HepG2 (cell line): ENCODE measurements around the gene SUSD4. TPM values are rescaled to one million over a fixed set of nuclear protein-coding genes. Genes with fewer than 3 reads are reported as not detected.

Experiments used
- ATAC-seq: fragments of 200-7000 bp; cut with Tn5 transposase; 3 replicates; pipeline ENCODE4 v1.9.1; 2020; ENCODE audit warnings: mild to moderate bottlenecking, moderate library complexity
- BruUV-seq: library from RNA; stranded (reverse); fragments of 400-500 nt; replicated peaks from 2 replicates; lab custom pipeline; 2021; lab: Mats Ljungman, UMichigan
- CTCF ChIA-PET: fragments of 300-600 bp; formaldehyde crosslinking; extraction: SDS; loops from one replicate; lab custom pipeline; 2021; ENCODE audit warnings: low total read pairs, inconsistent platforms, low intra/inter-chr PET ratio; lab: Yijun Ruan, JAX
- POLR2A ChIA-PET: fragments of 350-600 bp; sonication (Branson Sonifier 250); formaldehyde crosslinking; loops from one replicate; lab custom pipeline; 2020; ENCODE audit warnings: antibody characterized with exemption, inconsistent platforms; lab: Yijun Ruan, JAX
- DNase-seq: peaks from one replicate; pipeline ENCODE4 v3.0.0-alpha.2; 2015; ENCODE audit warnings: low spot score
- FAIRE-seq: peaks from 3 replicates; lab custom pipeline; 2011; peaks lifted over from hg19 to GRCh38; lab: Jason Lieb, UNC
- H2AFZ ChIP-seq: one replicate; pipeline ENCODE4 v1.6.1; 2011; ENCODE audit warnings: low read length, inconsistent platforms
- H3K27ac ChIP-seq: fragments of 300-600 bp; 3 replicates; pipeline ENCODE4 v1.8.0; 2011; ENCODE audit warnings: mixed run types, mild to moderate bottlenecking, mixed read lengths, low read length, inconsistent platforms; ENCODE audit not compliant: insufficient read depth; ENCODE audit errors: extremely low read length
- H3K27me3 ChIP-seq, 2 experiments: fragments of 200-600 bp in 1 of 2; 2 replicates in 1 of 2; 3 replicates in 1 of 2; pipeline versions ENCODE4 v1.6.0 to v1.8.0; 2011; ENCODE audit warnings: low read length in 2 of 2, mild to moderate bottlenecking in 2 of 2, moderate library complexity in 2 of 2, inconsistent platforms in 1 of 2; ENCODE audit not compliant: insufficient read depth in 2 of 2, control insufficient read depth in 1 of 2
- H3K36me3 ChIP-seq, 2 experiments: fragments of 200-600 bp in 1 of 2; replicated peaks in 1 of 2; 2 replicates in 1 of 2; 3 replicates in 1 of 2; pipeline versions ENCODE4 v1.5.1 to v1.8.0; 2011; ENCODE audit warnings: low read length in 2 of 2, inconsistent platforms in 1 of 2; ENCODE audit not compliant: insufficient read depth in 2 of 2, control insufficient read depth in 1 of 2
- H3K4me1 ChIP-seq: 2 replicates; pipeline ENCODE4 v1.5.1; 2012; ENCODE audit warnings: low read length, inconsistent platforms; ENCODE audit not compliant: insufficient read depth
- H3K4me2 ChIP-seq: 2 replicates; pipeline ENCODE4 v1.6.0; 2011; ENCODE audit warnings: low read depth, low read length, inconsistent platforms
- H3K4me3 ChIP-seq, 3 experiments: fragments of 200-600 bp in 1 of 3; sonication (generic), shearing (Covaris generic) in 1 of 3; replicated peaks in 1 of 3; 2 replicates each; pipeline ENCODE4 v1.5.1; 2011 to 2016; ENCODE audit warnings: low read length in 3 of 3, inconsistent platforms in 2 of 3, low read depth in 2 of 3, mild to moderate bottlenecking in 2 of 3, control low read depth in 1 of 3, mixed read lengths in 1 of 3; ENCODE audit not compliant: insufficient read depth in 1 of 3
- H3K79me2 ChIP-seq: one replicate; pipeline ENCODE4 v1.6.1; 2011; ENCODE audit warnings: low read length, inconsistent platforms; ENCODE audit not compliant: insufficient read depth
- H3K9ac ChIP-seq: 2 replicates; pipeline ENCODE4 v1.6.0; 2011; ENCODE audit warnings: mild to moderate bottlenecking, low read depth, low read length, inconsistent platforms; ENCODE audit not compliant: insufficient read depth
- H3K9me3 ChIP-seq: 2 replicates; pipeline ENCODE4 v1.5.1; 2012; ENCODE audit warnings: mild to moderate bottlenecking, low read length
- H4K20me1 ChIP-seq: 2 replicates; pipeline ENCODE4 v1.6.0; 2011; ENCODE audit warnings: inconsistent platforms, mild to moderate bottlenecking, low read length, moderate library complexity; ENCODE audit not compliant: insufficient read depth
- DZIP1 ChIP-seq: sonication (generic); formaldehyde crosslinking; IDR thresholded peaks from 2 replicates; pipeline ENCODE4 v1.5.0; 2020; ENCODE audit warnings: mild to moderate bottlenecking, missing genetic modification reagents
- EZH2 ChIP-seq: conservative IDR thresholded peaks from 2 replicates; pipeline ENCODE4 v1.6.1; 2012; ENCODE audit warnings: mild to moderate bottlenecking, low read depth, low read length, moderate library complexity
- KDM4B ChIP-seq: sonication (generic); formaldehyde crosslinking; IDR thresholded peaks from 2 replicates; pipeline ENCODE4 v1.4.0; 2020; ENCODE audit warnings: missing genetic modification reagents
- TCF7 ChIP-seq: sonication (generic); IDR thresholded peaks from 2 replicates; pipeline ENCODE4 v1.6.1; 2016; ENCODE audit warnings: antibody characterized with exemption, low read depth
- TEF ChIP-seq: sonication (generic); formaldehyde crosslinking; IDR thresholded peaks from 2 replicates; pipeline ENCODE4 v1.5.0; 2020; ENCODE audit warnings: missing genetic modification reagents
- THAP8 ChIP-seq: sonication (generic); formaldehyde crosslinking; IDR thresholded peaks from 2 replicates; pipeline ENCODE4 v1.5.1; 2020; ENCODE audit warnings: missing genetic modification reagents, mild to moderate bottlenecking, borderline replicate concordance
- ZMYM4 ChIP-seq: sonication (generic); formaldehyde crosslinking; IDR thresholded peaks from 2 replicates; pipeline ENCODE4 v1.8.1; 2023; ENCODE audit warnings: mild to moderate bottlenecking, missing genetic modification reagents
- ZNF513 ChIP-seq: sonication (generic); formaldehyde crosslinking; conservative IDR thresholded peaks from 2 replicates; pipeline ENCODE4 v1.5.0; 2020; ENCODE audit warnings: missing genetic modification reagents
- ZNF549 ChIP-seq: sonication (generic); formaldehyde crosslinking; IDR thresholded peaks from 2 replicates; pipeline ENCODE4 v1.5.0; 2020; ENCODE audit warnings: missing genetic modification reagents
- ZNF563 ChIP-seq: sonication (generic); formaldehyde crosslinking; IDR thresholded peaks from 2 replicates; pipeline ENCODE4 v1.8.0; 2022; ENCODE audit warnings: mild to moderate bottlenecking, moderate library complexity, missing genetic modification reagents
- ZNF598 ChIP-seq: sonication (generic); formaldehyde crosslinking; IDR thresholded peaks from 2 replicates; pipeline ENCODE4 v1.5.1; 2020; ENCODE audit warnings: mild to moderate bottlenecking, missing genetic modification reagents, borderline replicate concordance
- ZNF766 ChIP-seq: sonication (generic); formaldehyde crosslinking; IDR thresholded peaks from 2 replicates; pipeline ENCODE4 v1.5.0; 2020; ENCODE audit warnings: missing genetic modification reagents, borderline replicate concordance
- ZNF781 ChIP-seq: sonication (generic); formaldehyde crosslinking; IDR thresholded peaks from 2 replicates; pipeline ENCODE4 v1.5.1; 2020; ENCODE audit warnings: borderline replicate concordance, mild to moderate bottlenecking, missing genetic modification reagents; ENCODE audit errors: not compliant biosample characterization
- ZSCAN29 ChIP-seq: sonication (generic); formaldehyde crosslinking; conservative IDR thresholded peaks from 2 replicates; pipeline ENCODE4 v1.4.0; 2020; ENCODE audit warnings: mild to moderate bottlenecking, missing genetic modification reagents
- WGBS: methylation state at CpG from one replicate; pipeline ENCODE4 v1.1.6; 2017; ENCODE audit warnings: low lambda C conversion rate; 5-methylcytosine and 5-hydroxymethylcytosine counted together
- in situ Hi-C: cut with HindIII; loops from 2 replicates; pipeline ENCODE4 v1.10.0; 2017; ENCODE audit warnings: low pct_unique_long_range_greater_than_20kb; ENCODE audit not compliant: extremely low pct_ligation_motif_present
- intact Hi-C: fragments of 100-400 bp; cut with micrococcal nuclease; formaldehyde crosslinking; loops from one replicate; pipeline ENCODE4 v1.10.0; 2022; ENCODE audit not compliant: unreplicated experiment
- polyA plus RNA-seq, 8 experiments: library from polyadenylated mRNA; depleted of rRNA in 3 of 8; stranded (reverse) in 7 of 8; unstranded in 1 of 8; fragments of >200 nt; fragmentation: Illumina TruSeq in 4 of 8; extraction: Trizol in 4 of 8; gene quantifications; 2 replicates each; pipeline versions ENCODE4 v1.2.1 to v1.2.3, GENCODE V29; 2011 to 2016; ENCODE audit warnings: low read depth in 4 of 8, missing spikeins in 1 of 8, mixed read lengths in 1 of 8; ENCODE audit not compliant: insufficient read depth in 1 of 8
- total RNA-seq, 5 experiments: library from RNA; depleted of rRNA; stranded (reverse); fragments of >200 nt; fragmentation: Illumina TruSeq; extraction: Trizol; gene quantifications; 2 replicates each; pipeline ENCODE4 v1.2.3, GENCODE V29; 2016; ENCODE audit warnings: low read depth in 1 of 5

Gene SUSD4
- total and polyA plus RNA-seq, 2 of the 13 experiments (the other 11 are each of a cell fraction or from before 2014, with no cell fraction given) = not detected

GRCh38 chr1:223334156-223334555 is 29.8 kb downstream of the SUSD4 start:
- no peak overlapping the region for H3K4me3 ChIP-seq
- DNase-seq (no peak), FAIRE-seq (no peak), ATAC-seq (no peak)
- intact Hi-C loops = no loop called here
- no peaks in the 10 kb centered on the region for H3K9me3 ChIP-seq
- no peaks in the 10 kb centered on the region for H3K36me3 ChIP-seq
- H3K4me1 ChIP-seq = no peaks in the 10 kb centered on the region
- under 1% methylated on average over 2 of the region's 2 CpGs for WGBS
- no peak overlapping the region for H3K27ac ChIP-seq
- in situ Hi-C loops = no loop called here
- no peak overlapping the region for H3K4me2 ChIP-seq
- H2AFZ ChIP-seq = no peak overlapping the region
- no peaks in the 10 kb centered on the region for H4K20me1 ChIP-seq
- peaks cover 0 to 14% of the 10 kb centered on the region in 2 experiments; a peak in 3 of 5 replicates for H3K27me3 ChIP-seq
- no peaks in the 10 kb centered on the region for H3K79me2 ChIP-seq
- CTCF ChIA-PET = no interaction called here
- no TSS peak for BruUV-seq
- no peak for TF ChIP-seq TEF
- no peak overlapping the region for H3K9ac ChIP-seq
- POLR2A ChIA-PET = no interaction called here

GRCh38 chr1:223332997-223333396 is 31.0 kb downstream of the SUSD4 start:
- Histone ChIP-seq H4K20me1 (no peaks in the 10 kb centered on the region), H3K4me1 (no peaks in the 10 kb centered on the region), H3K27ac (no peak overlapping the region), H2AFZ (no peak overlapping the region), H3K4me3 (no peak overlapping the region), H3K4me2 (no peak overlapping the region), H3K9ac (no peak overlapping the region), H3K27me3 (0 out of 5 replicates have a peak, but pooled peaks cover 0 to 6% of the 10 kb centered on the region in 2 experiments), H3K79me2 (no peaks in the 10 kb centered on the region), H3K36me3 (no peaks in the 10 kb centered on the region), H3K9me3 (no peaks in the 10 kb centered on the region)
- intact Hi-C loops (no loop called here), in situ Hi-C loops (no loop called here)
- no peak for DNase-seq
- ATAC-seq = no peak
- no TSS peak for BruUV-seq
- no peak for FAIRE-seq
- WGBS = 35% methylated on average over 7 of the region's 7 CpGs
- ChIA-PET CTCF (no interaction called here), POLR2A (no interaction called here)
- TF ChIP-seq ZNF549 (CRISPR knock-in tag) (no peak), THAP8 (no peak), ZNF766 (CRISPR knock-in tag) (no peak), DZIP1 (no peak), ZNF598 (no peak), EZH2 (no peak), ZMYM4 (CRISPR knock-in tag) (no peak), ZNF563 (CRISPR knock-in tag) (no peak), ZSCAN29 (no peak), TCF7 (no peak), ZNF513 (no peak), KDM4B (CRISPR knock-in tag) (no peak), ZNF781 (CRISPR knock-in tag) (no peak)
